Measurements from ENCODE around the gene PSMA6. TPM values are rescaled to one million over a fixed set of nuclear protein-coding genes. Genes with fewer than 3 reads are reported as not detected.

The PSMA6 gene
- total RNA-seq, 1 experiment from 2014 or later, result 210 TPM

GRCh38 chr14:35303149-35303935, 11.2 kb downstream of the PSMA6 start:
- H3K4me1 Mint-ChIP-seq, result no peaks in the 10 kb centered on the region; the same call in 1 of the 2 replicates
- H3K9me3 Mint-ChIP-seq, result no peaks in the 10 kb centered on the region
- DNase-seq (ENCODE audit: low spot score) (no peak), ATAC-seq (no peak)
- peak overlapping the region; percentile 0; the same call in 1 of the 2 replicates for H3K27ac Mint-ChIP-seq
- no peaks in the 10 kb centered on the region for H3K27me3 Mint-ChIP-seq (ENCODE audit: low read depth)
- TF ChIP-seq TP53 (CRISPR knock-in tag; IDR thresholded peaks at IDR 0.05), result no peak
- no peak for TF ChIP-seq ESRRA (CRISPR knock-in tag; IDR thresholded peaks at IDR 0.05; ENCODE audit: borderline replicate concordance)
- TF ChIP-seq ZNF423 (CRISPR knock-in tag; IDR thresholded peaks at IDR 0.05), result no peak
- TF ChIP-seq ETV6 (CRISPR knock-in tag; IDR thresholded peaks at IDR 0.05), result no peak
- no peak for TF ChIP-seq ZSCAN18 (CRISPR knock-in tag; IDR thresholded peaks at IDR 0.05)
- no peak for TF ChIP-seq RORB (CRISPR knock-in tag; IDR thresholded peaks at IDR 0.05)
- TF ChIP-seq FOXP4 (CRISPR knock-in tag; IDR thresholded peaks at IDR 0.05), result no peak
- no peak for TF ChIP-seq KAT7 (CRISPR knock-in tag; IDR thresholded peaks at IDR 0.05; ENCODE audit: borderline replicate concordance)
- no peak for TF ChIP-seq PRDM15 (CRISPR knock-in tag; IDR thresholded peaks at IDR 0.05)
- no peak for TF ChIP-seq GRHL2 (CRISPR knock-in tag; IDR thresholded peaks at IDR 0.05; ENCODE audit: insufficient replicate concordance, severe bottlenecking)
- no peak for TF ChIP-seq HMGA2 (CRISPR knock-in tag; IDR thresholded peaks at IDR 0.05)
- POLR2A ChIA-PET, result interaction anchor here (1.9 kb wide), 1 partner anchor 11 kb away, joined by 7 read pairs; the partner anchor contains the start of gene PSMA6
- CTCF ChIA-PET, result no interaction called here
- no peak overlapping the region for H3K4me3 Mint-ChIP-seq
- H3K36me3 Mint-ChIP-seq, result peaks cover 5% of the 10 kb centered on the region; the same call in 1 of the 2 replicates

GRCh38 chr14:35304812-35305462, 12.8 kb downstream of the PSMA6 start:
- Mint-ChIP-seq H3K4me3 (no peak overlapping the region), H3K9me3 (no peaks in the 10 kb centered on the region), H3K27me3 (ENCODE audit: low read depth) (no peaks in the 10 kb centered on the region), H3K27ac (no peak overlapping the region), H3K4me1 (no peaks in the 10 kb centered on the region; the same call in 1 of the 2 replicates), H3K36me3 (peaks cover 19% of the 10 kb centered on the region)
- ATAC-seq (no peak), DNase-seq (ENCODE audit: low spot score) (no peak)
- POLR2A ChIA-PET, result interaction anchor here (1.9 kb wide), 1 partner anchor 13 kb away, joined by 7 read pairs; the partner anchor contains the start of gene PSMA6
- TF ChIP-seq ZNF121 (CRISPR knock-in tag; IDR thresholded peaks at IDR 0.05) (peak; percentile 97), STAT6 (CRISPR knock-in tag; conservative IDR thresholded peaks at IDR 0.05; ENCODE audit: low read depth) (no peak)
- CTCF ChIA-PET, result no interaction called here
